ENCODE results near the gene HOXD8.

Gene HOXD8

DNA sequence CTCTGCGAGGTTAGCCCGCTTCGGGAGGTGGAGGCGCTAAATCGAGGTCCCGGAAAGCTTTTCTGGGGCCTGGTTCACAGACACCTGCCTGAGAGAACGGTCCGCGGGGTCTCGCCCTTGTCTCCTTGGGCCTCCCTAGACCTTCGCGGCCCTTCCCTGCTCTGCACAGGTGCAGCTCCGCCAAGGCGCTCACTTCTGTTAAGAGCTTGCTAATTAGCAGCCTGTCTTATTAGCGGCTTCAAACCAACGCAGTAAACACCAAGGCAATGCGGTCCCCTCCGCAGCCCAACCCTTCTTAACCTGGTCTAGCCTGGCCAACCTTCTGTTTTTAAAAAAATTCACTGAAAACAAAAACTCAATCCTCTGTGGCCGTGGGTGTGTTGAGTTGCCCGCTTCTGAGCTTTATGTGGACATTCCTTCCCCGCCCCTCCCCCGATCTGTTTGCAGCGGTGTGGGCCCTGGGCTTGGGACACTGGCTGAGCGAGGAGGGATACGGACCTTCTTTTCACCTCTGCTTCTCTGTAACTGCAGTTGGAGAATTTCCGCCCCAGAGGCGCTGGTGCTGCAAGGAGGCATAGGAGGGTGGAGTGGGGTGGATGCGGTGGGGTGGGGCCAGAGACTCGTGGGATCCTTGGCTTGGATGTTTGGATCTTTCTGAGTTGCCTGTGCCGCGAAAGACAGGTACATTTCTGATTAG, 18.4 kb downstream of the HOXD8 start:
- DNase-seq, result no peak

DNA sequence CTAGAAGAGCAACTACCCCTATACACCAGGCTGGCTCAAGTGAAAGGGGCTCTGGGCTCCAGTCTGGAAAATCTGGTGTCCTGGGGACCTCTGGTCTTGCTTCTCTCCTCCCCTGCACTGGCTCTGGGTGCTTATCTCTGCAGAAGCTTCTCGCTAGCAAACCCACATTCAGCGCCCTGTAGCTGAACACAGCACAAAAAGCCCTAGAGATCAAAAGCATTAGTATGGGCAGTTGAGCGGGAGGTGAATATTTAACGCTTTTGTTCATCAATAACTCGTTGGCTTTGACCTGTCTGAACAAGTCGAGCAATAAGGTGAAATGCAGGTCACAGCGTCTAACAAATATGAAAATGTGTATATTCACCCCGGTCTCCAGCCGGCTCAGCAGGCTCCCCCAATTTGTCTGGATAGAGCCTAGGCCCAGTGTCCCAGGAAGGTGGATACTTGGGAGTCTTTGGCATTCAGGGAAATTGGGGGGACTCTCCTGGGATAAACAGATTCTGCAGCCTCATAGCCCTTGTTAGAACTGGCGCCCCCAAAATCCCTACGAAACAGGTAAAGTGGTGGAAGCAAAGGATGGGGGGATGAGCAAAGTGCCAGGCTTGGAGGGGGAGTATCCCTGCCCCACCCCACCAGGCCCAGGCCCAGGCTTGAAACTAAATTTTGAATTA, 19.4 kb downstream of the HOXD8 start:
- DNase-seq, result no peak

DNA sequence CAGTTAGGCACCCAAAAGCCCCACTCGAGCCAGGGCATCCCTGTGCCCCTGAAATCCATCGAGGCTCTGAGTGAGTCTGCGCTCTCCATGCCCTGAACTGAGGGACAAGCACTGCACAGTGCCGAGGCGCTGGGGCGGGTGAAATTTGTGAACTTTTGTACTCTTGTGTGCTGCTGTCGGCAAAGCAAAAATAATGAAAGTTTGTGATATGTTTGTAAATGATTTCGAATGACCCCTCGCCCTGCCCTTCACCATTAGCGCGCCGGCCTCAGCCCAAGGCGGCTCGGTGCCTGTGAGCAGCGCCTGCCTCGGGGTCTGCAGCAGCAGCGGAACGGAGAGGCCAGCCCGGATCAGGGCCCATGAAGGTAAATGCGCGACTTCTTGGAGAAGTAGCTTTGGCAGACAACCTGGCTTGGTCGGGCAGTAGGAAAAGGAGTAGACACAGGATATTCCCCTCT, 20.0 kb downstream of the HOXD8 start:
- no peak for DNase-seq

DNA sequence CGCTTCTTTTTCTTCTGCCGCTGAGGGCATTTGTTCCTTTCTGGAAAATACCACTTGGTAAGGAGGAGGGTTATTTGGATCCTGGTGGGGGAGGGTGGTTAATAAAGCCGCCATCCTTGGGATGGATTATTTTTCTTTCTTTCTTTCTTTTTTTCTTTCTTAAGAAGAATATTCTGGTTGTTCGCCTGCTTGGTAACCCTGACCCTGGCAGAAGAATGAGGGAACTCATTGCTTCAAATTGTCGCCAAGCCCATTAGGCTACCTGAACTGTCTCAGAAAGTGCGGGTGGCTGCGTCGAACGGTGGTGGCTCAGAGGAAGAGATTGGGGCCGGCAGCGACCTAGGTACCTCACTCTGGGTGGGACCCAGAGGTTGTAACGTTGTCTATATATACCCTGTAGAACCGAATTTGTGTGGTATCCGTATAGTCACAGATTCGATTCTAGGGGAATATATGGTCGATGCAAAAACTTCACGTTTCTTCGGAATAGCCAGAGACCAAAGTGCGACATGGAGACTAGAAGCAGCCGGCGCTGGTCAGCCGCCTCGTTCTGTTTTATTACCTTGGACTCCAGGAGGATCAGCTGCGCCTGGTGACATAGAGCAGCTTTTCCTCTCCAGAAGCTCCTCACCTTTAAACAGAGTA, 20.6 kb downstream of the HOXD8 start:
- no peak for DNase-seq

DNA sequence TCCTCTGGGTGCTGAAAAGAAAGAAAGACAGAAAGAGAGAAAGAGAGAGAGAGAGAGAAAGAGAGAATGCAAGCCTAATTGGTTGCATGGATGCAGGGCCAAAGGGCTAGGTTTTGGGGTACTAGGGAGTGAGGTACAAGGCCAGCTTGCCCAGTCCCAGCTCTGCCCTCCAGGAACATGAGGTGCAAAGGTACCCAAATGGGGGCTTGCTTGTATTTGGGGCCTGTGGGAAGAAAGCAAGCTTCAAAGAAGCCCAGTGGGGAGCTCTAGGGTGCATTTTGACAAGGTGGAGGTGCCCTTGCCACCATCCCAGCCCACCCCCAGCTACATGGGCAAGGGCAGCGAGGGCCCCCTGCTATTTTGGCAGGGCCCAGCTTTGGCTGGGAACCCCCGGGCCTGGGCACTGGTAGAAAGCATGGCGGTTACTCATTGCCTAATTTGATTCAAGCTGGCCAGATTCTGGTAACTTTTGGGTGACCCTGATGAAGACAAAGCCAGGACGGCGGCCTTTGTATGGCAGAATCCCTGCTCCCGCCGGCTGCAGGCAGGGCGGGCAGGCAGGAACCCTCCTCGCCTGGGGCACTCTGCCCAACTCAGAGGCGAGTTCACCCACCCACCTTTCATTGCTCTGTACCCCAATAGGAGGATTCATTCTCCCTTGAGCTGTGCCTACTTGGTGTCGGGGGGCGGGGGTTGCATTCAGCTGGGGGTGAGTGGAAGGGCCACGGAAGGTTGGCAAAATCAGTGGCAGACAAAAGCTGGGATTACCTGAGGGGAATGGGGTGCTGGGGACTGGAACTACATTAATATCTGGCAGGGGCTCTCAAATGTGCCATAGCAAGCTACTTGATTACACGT, 21.3 kb downstream of the HOXD8 start:
- DNase-seq, result no peak

DNA sequence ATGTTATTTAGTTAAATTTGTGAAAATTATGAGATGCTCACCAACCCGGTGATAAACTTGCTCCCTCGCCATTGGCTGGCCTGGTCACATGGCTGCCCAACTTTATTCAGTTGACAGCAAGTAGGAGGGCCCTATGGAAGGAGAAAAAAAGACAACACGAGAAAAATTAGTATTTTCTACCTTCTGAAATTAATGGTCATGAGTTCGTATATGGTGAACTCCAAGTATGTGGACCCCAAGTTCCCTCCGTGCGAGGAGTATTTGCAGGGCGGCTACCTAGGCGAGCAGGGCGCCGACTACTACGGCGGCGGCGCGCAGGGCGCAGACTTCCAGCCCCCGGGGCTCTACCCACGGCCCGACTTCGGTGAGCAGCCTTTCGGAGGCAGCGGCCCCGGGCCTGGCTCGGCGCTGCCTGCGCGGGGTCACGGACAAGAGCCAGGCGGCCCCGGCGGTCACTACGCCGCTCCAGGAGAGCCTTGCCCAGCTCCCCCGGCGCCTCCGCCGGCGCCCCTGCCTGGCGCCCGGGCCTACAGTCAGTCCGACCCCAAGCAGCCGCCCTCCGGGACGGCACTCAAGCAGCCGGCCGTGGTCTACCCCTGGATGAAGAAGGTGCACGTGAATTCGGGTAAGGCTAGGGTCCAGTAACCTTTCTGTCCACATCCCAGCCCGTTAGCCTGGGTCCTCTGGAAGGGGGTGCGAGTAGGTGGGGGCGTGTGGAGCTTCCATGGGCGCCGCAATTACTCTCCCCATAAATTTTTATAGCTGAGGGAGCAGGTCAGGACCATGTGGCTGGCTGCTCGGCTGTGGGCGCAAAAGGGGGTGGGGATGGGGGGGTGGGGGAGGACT, 22.2 kb downstream of the HOXD8 start, which contains the start of gene HOXD4:
HOXD4 (plus strand) TSS at position 109 of the 846 bp plus-strand sequence; CDS start at position 193, 84 bp downstream.
- DNase-seq, result no peak

DNA sequence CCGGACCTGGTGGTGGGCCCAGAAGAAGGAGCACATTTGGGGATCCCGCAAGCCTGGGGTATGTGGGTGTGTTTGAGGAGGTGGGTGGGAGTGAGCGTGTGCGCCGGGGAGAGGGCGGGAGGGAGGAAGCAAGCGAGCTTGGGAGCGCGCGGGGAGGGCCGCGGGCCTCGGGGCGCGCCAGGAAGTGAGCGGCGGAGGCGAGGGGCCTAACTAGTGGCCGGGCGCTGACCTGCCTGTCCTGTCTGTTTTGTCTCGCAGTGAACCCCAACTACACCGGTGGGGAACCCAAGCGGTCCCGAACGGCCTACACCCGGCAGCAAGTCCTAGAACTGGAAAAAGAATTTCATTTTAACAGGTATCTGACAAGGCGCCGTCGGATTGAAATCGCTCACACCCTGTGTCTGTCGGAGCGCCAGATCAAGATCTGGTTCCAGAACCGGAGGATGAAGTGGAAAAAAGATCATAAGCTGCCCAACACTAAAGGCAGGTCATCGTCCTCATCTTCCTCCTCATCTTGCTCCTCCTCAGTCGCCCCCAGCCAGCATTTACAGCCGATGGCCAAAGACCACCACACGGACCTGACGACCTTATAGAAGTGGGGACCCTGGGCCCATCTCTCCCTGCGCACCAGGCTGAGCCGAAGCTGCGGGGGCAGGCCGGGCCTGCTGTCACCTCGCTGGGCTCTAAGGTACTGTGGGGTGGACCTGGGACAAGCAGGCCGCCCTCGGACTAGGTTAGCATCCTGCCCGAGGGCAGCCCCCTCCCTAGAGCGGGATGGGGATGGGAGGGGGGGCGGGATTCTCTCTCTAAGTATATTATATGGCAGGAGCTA, 23.1 kb downstream of the HOXD8 start:
- DNase-seq, result no peak

DNA sequence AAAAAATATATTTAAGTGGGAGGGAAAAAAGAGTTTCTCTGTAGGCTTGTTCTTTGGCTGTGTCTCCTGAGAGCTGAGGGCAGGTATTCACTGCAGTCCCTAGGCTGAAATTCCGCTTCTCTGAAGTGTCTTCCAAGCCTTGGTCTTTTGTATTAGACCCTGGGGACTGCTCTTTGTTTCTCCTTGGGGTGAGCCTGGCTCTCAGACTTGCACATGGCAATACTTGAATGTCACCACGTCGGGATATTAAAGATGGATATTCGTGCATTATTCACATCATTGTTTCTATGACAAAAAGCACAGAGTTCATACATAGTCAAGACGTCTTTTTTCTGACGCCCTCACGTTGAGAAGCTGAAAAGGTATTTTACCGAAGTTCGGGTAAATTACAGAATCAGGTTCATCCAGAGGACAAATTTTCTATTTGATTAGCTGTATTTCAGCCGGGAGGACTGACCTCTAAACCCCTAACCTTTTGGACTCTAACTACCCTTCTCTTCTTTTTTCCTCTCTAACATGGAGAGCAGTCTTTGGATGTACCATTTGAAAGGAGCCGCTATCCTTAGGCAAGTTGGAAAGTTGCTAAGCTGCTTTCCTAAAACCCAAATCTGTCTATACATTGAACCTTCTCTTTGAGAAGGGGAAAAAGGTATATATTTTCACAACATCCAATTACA, 25.2 kb downstream of the HOXD8 start:
- DNase-seq, result no peak

DNA sequence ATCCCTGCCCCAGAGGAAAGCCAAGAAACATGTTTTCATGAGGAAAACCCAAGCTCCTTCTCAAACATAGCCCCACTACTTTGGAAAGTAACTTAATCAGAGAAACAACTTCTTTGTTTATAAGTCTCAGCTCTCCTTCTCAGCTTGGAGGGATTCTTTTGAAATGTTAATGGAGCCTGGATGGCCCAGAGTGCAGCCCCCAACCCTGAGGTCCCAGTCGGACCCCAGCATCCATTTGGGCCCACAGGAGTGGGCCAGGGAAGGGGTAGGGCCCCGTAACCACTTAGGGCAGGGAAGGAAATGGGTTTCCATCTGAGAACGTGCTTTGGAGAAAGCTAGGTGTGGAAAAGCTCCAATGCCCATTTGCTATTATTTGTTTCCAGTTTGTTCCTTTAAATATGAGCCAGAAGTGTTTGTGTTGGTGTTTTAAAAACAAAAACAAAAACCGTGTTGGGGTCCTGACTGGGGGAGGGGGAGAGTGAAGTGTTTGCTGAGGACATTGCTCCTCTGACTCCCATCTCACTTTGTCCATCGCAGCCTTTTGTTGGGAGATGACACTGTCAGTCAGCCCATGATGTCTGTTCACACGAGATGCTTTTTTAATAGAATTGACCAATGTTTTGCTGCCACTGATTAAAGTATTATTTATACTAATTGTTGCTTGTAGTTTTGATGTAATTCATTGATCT, 26.0 kb downstream of the HOXD8 start:
- DNase-seq, result no peak

DNA sequence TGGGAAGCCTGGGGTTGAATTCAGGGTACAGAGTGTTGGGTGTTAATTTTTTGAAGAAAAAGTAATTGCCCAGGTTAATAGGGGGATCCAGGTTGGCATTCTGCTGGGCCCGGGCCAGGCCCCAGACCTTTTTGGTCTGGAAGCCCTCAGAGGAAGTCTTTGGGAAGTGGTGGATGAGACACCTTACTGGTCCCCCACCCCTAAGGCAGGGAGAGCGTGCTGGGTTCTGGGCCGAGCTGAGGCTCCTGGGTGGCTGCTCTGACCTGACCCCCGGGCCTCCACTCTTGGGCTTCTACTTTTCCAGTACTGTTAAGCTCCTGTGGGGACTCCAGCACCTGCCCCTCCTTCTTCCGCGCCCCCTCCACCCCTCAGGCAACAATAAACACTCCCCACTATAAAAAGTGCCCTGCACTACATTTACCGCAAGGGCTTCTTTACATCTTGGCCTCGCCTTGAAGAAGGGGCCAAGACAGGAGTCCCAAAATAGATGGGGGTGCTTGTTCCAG, 26.8 kb downstream of the HOXD8 start:
- DNase-seq, result no peak

DNA sequence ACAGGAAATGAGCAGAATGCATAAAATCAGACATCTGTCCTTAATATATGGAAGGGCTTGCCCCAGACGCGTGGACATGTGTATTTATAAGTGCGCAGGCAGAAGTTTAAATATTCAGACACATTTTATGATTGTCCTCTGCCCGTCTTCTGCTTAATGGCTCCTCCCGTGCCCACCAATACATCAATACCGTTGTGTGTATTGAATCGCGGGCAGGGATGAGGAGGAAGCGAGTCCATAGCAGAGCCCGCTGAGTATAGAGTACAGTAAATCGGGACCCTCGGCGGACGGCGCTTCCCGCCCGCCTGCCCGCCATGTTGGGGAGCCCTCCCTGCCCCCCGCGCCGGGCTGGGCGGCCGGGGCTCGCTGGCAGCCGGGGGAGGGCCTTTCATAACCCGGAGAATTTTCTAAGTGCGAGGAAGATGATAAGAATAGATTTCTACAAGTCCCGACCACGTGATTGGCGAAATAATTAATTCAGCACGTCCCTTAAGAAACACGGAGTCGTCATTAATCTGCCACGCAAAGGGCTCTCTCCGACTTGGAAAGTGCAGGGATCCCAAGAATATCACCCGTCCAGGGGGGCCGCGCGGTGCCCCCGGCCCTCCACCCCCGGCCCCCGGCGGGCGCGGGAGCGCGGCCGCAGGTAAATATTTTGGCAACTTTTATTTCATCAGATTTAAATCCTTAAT, 27.4 kb downstream of the HOXD8 start, which contains the start of gene HOXD3:
HOXD3 (plus strand) TSS at position 501 of the 692 bp plus-strand sequence. CDS start 11,808 bp downstream, outside the sequence.
- DNase-seq, result no peak

DNA sequence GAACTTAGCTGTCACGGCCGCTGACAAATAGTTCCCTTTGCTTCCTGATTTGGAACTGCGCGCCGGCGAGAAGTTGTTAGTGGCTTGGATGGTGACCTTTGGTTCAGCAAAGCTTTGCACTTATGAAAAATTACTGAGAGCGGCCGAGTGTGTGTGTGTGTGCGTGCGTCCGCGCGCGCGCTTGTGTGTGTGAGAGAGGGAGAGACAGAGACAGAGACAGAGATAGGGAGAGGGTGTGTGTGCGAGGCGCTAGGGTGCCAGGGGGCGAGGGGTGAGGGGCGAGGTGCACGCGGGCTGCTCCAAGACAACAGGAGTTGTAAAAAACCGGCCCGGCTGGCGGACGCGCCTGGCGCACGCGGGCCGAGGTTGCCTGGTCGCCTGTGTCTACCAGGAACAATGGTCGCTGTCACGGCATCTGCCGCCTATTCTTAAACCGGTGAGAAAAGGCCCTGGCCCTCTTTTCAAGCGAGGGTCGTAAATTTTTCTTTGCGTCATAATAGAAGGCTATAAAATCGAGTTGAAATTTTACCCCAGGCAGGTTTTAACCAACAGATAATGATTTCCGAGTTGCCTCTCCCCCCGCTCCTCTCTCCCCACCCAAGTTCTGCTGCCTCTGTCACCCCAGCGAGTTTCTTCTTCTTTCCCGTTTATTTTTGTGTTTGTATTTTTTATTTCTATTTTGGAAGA, 28.1 kb downstream of the HOXD8 start:
- no peak for DNase-seq

DNA sequence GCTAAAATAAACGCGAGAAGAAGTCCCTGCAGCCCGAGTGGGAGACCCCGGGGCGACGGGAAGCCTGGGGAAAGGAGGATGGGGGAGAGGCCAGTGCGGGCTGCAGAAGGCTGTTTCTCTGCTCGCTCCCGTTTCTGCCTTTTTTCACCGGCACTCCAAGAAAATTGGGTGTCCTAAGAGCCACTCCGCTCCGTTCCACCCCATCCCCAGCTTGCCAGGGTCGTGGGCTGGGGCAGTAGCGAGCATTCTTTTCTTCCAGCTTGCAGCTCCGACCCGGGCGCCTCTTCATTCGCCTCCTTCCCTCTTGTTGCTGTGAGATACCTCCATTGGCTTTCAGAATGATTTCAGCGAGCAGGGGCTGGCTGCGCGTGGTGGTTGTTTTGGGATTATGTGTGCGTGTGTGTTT, 28.7 kb downstream of the HOXD8 start:
- no peak for DNase-seq

DNA sequence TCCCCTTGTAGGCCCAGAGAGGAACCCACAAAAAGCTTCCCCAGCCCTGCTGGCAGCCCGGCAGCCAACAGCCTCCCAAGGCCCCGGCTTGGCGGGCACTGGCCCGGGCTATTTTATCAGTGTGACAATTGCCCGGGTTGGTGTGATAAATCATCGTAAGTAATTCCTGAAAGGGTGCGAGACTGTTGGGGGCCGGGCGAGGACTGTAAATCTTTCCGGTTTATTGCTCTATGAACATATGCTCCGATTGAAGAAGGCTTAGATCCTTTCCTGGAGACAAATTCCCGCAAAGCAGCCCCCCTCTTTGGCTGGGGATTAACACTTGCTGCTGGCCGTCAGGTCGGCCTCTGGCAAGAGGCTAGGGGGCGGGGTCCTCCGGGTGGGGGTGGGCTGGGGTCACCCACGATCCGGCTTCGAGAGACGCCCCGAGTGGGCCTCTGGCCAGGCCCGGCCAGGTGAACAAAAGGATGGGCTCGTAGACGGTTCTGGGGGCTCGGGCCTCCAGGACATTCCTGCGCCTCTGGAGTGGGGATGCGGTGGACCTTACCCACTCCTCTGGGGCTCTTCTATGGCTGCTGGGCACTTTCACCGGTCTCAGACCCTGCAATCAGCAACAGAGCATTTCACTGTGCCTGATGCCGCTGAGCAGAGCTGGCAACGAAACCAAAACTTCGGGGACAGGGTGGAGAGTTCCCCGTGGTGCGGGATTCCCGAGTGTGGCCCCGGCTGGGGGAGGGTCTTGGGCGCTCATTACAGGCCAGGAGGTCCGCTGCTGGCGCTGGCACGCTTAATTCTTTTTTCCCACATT, 29.6 kb downstream of the HOXD8 start:
- DNase-seq, result no peak

DNA sequence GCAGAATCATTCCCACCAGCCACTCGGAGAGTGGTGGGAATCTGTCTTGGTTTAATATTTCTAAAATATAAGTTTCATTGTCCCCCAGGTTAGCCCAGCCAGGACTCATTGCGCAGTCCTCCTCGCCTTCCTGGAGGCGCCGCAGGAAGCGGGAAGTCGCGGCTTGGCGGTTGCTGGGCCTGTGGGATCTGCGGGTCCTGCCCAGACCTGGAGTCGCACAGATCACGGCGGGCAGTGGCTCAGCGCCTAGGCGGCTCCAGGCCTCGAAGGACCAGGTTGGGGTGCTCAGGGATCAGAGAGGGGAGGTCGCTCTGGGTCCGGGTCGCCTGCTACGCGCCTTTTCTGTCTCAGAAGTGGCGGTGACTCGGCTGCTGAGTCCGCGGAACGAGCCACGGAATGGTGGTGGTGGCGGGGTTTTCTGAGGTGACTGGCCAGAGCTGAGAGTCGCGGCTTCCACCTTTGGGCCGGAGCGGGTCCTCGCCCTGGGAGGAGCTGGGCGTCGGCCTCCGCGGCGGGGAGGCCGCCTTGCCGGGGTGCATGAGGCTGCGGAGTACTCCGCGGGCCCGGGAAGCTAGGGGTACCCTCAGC, 30.3 kb downstream of the HOXD8 start:
- no peak for DNase-seq

DNA sequence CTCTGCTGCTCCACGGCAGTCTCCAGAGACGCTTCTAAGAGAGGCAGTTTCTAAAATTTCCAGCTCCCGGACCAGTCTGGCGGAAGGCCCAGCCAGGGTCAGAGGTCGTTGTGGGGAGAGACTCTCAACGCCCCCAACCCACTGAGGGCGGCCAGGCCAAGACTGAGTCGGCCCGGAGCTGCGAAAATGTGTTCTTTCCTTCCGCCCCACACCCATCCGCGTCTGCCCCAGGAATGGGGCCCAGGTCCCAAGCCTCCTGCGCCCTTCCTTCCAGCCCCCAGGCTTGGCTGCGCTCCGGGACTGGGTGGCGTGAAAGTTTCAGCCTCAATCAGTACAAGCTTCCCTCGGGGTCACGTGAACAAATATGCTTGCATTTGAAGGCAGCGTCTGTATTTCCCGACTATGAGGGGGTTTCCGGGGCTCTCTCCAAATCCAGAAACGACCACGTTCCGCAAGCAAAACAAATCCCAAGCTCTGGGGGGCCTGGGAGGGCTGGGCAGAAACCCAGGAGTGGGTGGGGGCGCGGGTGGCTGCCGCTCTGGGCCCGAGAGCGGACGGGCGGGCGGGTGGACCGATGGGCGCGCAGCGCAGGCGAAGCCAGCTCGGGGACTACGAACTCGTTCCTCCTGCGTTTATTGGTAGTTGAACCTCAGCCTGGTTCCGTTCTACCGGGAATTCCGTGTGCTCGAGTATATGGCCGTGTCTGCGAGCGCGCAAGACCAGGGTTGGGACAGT, 30.9 kb downstream of the HOXD8 start:
- DNase-seq, result no peak
